NCI-H345 treated with DMSO at 0.1 percent for 48 hours (cell line): ENCODE measurements around the gene DNTTIP2.
"Not testable (repeated sequence)": the region's sequence is repeated elsewhere in the genome, so short reads cannot be mapped to it uniquely, and the experiment has no call there.

Experiments
- DNase-seq: peaks from one replicate; lab custom pipeline; 2025; ENCODE audit not compliant: unreplicated experiment; lab: John Stamatoyannopoulos, UW

Gene DNTTIP2

DNA sequence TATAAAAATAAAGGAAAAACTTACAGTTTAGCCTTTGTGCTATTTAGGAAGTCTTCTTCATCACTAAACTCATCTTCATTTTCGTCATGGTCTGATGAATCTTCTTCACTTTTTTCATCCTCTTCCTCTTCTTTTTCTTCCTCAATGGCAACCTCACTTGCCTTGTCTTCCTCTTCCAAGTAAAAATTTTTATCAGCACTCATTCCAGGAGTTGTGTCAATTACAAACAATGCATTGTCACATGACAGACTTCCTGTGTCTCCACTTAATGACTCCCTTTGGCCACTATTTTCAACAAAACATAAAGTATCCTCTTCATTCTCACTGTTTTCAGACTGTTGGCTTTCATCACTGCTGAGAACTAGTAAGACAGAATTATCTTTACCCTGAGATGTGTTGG, 2.8 kb downstream of the DNTTIP2 start:
- no peak for DNase-seq

DNA sequence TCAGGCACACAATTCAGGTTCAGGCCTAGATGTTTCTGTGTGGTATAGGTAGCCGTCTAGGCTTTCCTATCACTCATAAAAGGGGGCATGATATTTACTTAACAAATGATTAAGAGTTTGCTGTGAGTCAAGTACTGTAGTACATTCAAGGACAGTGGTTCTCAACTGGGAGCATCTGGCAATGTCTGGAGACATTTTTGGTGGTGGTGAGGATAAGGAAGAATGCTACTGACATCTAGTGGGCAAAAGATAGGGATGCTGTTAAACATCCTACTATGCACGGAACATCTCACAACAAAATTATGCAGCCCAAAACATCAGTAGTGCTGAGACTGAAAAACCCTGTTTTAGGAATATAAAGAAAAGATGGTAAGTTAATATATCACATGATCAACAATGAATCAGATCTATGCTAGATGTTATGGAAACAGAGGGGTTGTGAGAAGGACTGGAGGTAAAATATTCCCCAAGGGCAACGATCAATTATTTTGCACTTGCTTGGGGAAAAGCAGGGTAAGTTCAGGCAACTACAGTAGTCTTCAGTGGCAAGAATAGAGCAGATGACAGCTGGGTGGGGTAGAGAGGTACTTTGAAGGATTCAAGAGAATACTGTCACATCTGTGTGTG, 4.9 kb downstream of the DNTTIP2 start:
- DNase-seq: peak; percentile 4

DNA sequence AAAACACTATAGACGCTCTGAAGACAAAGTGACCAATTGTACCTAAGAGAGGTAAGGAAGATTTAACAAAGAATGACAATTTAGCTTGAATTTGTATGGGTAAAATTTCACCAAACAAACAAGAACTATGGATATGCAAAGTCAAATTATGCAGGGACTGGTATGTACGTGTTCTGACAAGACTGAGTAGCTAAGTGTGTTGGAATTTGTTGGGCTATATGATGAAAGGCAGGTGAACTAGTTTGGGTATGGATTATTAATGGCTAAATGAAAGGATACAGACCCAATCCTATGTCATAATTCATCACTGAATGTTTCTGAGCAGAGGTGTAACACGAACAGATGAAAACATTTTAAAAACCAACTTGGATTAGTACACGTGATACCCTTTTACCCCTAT, 7.6 kb downstream of the DNTTIP2 start:
- DNase-seq: no peak

DNA sequence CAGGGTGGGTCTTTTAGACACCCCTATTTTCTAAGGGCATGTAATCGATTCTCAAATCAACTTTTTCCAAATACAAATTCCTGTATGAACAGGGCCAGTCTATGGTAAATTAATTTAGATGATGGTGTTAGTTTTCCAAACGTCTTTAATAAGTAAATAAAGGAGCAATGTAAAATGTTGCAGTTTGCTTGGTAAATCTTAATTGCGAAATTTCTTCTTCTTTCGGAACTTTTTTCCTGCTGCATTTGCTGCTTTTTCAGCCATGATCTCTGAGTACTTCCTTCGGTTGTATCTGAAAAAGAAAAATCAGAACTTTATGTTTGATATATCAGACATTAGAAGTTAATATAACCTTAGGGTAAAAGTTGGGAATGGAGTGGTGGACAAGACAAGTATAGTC, 9.4 kb downstream of the DNTTIP2 start:
- no peak for DNase-seq

DNA sequence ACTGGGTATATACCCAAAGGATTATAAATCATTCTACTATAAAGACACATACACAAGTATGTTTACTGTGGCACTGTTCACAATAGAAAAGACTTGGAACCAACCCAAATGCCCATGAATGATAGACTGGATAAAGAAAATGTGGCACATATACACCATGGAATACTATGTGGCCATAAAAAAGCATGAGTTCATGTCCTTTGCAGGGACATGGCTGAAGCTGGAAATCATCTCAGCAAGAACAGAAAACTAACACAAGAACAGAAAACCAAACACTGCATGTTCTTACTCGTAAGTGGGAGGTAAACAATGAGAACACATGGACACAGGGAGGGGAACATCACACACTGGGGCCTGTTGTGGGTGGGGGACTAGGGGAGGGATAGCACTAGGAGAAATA, 10.5 kb downstream of the DNTTIP2 start:
- not testable (repeated sequence) for DNase-seq

DNA sequence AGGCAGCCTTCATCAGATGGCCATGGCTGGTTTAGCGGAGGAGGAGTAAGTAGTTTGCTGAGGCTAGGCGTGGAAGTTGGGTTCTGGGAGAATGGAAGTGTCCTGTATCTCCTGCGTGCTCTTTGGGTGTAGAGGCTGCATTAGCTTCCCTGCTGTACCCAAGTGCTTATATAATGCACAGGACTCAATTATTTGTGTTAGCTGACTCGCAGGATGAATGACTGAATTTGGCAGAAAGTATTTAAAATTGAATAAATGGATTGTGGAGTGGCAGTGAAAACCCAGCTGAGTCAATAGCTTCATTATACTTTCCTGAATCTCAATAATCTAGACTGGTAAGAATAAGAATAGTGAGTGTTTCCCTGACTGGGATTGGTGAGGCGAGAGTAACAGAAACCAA, 13.8 kb downstream of the DNTTIP2 start:
- no peak for DNase-seq

DNA sequence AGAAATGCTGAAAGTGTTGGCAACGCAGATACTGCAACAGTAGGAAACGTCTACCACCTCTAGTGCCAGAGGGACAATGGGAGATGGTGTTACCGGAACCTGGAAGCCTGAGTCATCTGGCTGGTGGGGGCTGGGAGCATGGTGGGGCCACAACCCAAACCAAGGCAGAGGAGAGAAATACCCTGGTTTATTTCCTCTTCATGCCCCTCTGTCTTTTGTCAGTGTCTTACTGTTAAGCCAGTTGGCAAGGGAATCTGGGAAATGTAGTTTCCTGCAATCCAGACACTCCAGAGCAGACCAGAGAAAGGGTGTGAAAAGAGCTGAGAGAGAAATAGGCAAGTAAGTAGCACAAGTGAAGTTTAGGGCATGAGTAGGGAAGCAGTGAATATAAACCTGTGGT, 14.8 kb downstream of the DNTTIP2 start:
- DNase-seq: no peak

DNA sequence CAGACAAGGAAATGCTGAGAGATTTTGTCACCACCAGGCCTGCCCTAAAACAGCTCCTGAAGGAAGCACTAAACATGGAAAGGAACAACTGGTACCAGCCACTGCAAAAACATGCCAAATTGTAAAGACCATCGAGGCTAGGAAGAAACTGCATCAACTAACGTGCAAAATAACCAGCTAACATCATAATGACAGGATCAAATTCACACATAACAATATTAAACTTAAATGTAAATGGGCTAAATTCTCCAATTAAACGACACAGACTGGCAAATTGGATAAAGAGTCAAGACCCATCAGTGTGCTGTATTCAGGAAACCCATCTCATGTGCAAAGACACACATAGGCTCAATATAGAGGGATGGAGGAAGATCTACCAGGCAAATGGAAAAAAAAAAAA, 21.4 kb downstream of the DNTTIP2 start:
- not testable (repeated sequence) for DNase-seq

DNA sequence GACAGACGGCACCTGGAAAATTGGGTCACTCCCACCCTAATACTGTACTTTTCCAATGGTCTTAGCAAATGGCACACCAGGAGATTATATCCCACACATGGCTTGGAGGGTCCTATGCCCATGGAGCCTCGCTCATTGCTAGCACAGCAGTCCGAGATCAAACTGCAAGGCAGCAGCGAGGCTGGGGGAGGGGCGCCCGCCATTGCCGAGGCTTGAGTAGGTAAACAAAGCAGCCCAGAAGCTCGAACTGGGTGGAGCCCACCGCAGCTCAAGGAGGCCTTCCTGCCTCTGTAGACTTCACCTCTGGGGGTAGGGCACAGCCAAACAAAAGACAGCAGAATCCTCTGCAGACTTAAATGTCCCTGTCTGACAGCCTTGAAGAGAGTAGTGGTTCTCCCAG, 23.0 kb downstream of the DNTTIP2 start:
- not testable (repeated sequence) for DNase-seq

DNA sequence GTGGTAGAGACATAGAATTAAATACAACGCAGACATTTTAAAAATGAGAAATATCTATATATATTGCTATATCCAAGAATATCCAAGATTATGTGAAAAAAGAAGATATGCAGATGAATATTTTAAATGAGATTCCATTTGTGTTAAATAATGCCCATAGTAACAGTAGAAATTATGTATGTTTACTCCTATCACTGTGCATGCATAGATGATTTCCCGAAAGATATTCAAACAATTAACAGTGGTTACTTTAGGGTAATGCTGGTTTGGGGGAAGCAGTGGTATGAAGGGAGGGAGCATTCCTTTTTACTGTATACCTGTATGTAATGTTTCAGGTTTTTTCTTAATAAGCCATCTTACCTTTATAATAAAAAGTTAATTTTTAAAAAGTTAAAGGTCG, 25.1 kb downstream of the DNTTIP2 start:
- DNase-seq: no peak

DNA sequence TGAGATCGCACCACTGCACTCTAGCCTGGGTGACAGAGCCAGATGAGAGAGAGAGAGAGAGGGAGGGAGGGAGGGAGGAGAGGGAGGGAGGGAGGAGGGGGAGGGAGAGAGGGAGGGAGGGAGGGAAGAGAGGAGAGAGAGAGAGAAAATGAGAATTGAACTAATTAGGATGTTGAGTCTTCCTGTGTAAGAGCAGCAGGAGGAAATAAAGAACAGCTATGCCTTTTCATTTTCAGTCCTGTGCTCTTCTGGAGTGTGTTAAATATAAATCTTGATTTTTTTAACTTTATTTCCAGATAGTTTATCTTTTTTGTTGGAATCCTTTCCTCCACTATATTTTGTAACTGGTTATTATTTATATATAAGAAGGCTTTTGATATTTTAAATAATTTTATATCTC, 27.1 kb downstream of the DNTTIP2 start:
- DNase-seq: no peak

DNA sequence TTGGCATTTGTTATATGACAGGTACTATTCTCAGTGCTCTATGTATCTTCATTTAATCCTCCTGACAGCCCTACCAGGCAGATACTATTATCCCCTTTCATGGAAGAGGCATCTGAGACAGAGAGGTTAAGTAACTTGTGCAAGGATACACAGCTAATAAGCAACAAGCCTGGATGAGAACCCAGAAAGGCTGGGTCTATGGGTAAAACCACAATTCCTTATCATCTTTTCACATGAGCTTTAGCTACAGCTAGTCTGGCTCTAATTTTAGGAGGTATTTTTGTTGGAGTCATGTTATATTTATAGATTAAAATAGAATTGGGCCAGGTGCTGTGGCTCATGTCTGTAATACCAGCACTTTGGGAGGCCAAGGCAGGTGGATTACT, 27.7 kb downstream of the DNTTIP2 start:
- DNase-seq: no peak

DNA sequence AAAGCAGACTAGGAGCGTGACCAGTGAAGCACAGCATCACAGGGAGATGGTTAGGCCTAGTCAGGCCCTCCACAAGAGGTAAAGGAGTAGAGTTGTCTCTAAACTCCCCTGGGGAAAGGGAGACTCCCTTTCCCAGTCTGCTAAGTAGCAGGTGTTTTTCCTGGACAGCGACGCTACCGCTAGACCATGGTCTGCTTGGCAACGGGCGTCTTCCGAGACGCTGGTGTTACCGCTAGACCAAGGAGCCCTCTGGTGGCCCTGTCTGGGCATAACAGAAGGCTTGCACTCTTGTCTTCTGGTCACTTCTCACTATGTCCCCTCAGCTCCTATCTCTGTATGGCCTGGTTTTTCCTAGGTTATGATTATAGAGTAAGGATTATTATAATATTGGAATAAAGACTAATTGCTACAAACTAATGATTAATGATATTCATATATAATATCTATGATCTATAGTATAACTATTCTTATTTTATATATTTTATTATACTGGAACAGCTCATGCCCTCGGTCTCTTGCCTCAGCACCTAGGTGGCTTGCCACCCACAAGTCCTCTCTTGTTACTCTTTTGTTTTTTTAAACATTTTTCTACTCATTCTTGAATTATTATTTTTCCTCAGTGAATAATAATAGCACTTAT, 28.2 kb downstream of the DNTTIP2 start:
- not testable (repeated sequence) for DNase-seq

DNA sequence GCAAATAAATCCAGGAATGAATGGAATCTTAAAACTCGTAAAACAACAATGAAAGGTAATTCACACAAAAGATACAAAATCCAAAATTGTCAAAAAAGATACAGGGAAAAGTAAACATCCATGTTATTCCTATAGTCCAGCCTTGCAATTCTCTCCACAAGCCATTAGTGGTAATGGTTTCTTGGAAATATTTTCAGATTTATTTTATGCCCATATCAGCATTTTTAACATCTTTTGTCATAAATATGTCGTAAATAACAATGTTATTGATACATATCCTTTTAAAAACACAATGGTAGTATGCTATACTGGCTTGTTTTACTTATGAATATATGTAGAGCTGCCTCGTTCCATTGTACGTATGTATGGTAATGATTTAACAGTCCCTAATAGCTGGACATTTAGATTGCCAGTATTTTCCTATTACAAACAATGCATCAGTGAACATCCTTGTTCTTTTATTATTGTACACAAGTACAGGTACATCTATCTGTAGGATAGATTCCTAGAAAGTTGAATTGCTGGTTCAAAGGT, 30.6 kb downstream of the DNTTIP2 start:
- no peak for DNase-seq

DNA sequence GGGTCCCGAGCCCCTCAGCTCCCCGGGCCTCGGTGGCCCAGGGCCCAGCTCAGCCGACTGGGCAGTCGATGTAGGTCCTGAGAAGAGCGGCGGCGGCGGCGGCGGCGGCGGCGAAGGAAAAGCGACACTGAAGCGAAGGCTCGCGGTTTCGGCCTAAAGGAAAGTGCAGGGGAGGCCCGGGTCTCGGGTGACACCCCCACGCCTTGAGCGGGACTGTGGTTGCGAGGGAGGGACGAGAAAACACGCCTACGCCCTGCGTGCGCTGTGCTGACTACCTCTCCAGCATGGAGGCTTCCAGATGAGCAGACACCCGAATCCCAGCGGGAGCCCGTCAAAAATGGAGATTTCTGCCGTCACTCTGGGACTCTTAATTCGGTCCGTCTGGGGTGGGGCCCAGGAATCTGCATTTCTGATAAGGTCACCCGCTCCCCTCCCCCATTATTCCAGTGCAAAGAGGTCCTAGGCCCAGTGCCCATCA, 31.2 kb downstream of the DNTTIP2 start:
- DNase-seq: peak; percentile 52

DNA sequence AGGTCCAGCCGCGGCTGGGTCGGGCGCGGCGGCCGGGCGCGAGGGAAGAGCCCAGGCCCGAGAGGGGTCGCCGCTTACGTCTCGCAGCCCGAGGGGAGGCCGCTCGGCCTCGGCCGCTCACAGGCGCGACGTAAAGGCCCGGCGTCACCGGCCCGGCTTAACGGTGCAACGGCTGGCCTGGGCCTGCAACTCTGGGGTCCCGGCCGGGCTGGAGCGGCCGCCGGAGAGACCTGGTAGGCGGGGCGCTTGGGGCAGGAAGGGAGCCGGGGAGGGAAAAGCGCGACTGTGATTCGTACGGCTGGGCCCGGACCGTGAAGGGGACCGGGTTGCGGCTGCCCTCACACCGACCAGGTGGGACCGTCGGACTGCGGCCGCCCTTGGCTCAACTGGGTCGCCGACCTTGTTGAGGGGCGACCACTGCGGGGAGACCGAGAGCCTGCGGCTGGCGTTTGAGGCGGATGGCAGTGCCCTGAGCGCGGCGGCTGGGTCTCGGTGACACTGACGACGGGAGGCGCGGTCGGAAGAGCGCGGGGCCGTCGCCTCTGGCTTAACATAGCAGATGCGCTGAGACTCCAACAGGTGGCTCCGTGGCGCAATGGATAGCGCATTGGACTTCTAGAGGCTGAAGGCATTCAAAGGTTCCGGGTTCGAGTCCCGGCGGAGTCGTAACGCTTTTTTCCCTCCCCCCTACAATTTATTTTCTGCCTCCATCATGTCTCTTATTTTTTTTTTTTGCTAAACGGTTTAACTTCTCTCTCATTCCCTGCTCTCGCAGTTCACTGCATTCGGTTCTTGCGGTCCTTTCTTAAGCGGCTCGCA, 31.8 kb downstream of the DNTTIP2 start:
- peak; percentile 82 for DNase-seq

DNA sequence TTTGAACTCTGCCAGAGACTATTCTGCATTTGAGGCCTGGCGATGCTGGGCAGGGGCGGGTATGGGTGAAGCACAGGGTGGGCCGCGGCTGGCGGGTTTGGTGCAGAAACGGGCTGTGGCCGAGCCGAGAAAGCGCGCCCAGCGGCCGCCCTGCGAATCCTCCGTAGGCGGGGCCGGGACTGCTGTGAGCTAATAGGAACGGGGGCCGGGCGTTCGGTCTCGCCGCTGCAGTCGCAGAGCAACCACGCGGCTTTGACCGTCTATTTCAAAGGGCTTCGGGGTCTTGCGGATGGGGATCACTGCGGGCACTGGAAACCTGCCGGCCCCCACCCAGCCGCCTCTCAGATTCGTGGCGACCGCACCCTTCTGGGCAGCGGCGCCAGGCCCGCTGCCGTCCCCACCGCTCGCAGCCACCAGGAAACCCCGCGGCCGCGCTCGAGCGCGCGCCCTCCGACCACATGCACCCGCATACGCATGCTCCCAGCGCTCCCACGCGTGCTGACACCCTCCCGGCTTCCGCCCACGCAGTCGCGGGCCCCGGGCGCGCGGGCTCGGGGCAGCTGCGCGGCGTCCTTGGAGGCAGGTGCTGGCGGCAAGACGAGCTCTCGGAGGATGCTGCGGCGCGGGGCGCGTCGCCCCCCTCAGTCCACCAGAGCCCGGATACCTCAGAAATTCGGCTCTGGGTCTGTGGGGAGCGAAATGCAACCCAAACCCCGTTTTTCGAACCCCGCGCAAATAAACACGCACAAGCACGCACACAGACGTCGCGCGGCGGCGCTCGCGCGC, 32.6 kb downstream of the DNTTIP2 start:
- peak; percentile 78 for DNase-seq

DNA sequence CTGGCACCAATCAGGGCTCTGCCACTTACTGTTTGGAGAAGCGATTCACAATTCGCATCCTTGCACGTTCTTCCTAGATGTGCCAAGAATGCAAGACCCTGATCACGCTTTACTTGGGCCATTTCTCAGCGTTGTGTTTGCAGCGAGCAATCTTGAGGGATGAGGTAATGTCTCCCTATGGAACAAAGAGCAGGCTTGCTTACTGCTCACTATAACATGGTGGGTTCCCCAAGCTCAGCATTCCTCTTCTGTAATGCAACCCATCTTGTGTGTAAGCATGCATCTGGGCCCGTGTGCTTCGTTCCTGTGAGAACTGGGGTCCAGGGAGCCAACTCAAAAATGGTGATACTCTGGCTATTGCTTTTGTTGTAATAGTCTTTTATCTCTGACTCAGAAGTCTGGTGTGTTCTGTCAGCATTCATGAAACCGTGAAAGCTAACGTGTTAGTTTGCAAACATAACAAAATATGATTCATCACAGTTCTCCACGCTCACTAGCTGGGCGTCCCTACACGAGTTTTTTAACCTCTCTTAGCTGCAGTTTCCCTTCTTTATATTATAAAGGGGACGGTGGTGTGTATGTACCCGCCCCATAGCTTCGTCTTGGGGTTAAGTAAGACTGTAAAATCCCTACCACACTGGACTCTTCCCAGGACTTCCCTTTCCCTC, 33.3 kb downstream of the DNTTIP2 start:
- no peak for DNase-seq

DNA sequence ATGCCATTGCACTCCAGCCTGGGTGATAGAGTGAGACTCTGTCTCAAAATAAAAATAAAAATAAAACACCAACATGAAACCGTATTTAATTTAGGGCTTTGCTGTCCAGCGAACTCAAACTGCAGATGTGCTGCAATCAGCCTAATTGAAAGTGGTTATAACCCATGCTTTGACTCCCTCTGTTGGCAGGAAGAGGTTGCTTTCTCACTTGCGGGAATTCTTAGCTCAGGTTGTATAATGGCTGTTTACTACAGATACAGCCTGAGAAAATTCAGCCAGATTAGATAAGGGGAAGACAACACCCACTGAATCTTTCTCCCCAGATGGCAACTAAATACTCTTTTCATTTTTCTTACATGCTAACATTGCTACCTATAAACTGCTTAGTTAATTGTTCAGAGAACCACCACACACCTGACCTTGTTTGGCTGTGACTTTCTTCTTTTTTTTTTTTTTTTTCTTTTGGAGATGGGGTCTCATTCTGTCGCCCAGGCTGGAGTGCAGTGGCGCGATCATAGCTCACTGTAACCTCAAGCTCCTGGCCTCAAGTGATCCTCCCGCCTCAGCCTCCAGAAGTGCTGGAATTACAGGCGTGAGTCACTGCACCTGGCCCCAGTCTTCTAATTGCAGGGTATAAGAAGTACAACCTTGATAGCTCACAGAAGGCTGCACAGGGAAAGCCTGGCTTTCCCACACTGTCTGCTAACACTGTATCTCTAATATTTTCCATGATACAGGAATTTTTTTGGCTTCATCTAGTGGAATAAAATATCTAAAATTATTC, 34.6 kb downstream of the DNTTIP2 start:
- DNase-seq: peak; percentile 73
